ENCODE data around the gene RBM15. TPM values are rescaled to one million over a fixed set of nuclear protein-coding genes. Genes with fewer than 3 reads are reported as not detected.

RBM15 gene
- total RNA-seq, 4 donors from 2014 or later, result 39.3 to 69.7 (median 48.0) TPM

DNA sequence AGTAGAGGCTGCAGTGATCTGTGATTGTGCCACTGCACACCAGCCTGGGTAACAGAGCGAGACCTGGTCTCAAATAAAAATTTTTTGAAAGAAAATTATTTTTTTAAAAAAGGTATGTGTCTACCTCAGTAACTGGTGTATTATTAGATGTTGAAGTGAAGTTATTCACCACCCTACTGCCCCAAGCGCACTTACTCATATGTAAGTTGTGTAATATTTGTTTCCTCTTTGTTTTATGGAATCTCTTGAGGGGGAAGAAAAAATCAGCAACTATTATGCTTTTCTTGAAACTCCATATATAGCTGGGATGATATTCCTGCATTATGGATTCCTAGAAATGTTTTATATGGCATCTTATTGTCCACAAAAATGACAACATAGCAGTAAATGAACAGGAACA is 21.3 kb downstream of the RBM15 start:
- no peaks in the 10 kb centered on the region for H3K9me3 ChIP-seq
- no peak overlapping the region for H3K27ac ChIP-seq
- no peaks in the 10 kb centered on the region for H3K27me3 ChIP-seq
- intact Hi-C loops (cut with DNase I; ENCODE audit: low total_unique reads), result no loop called here
- WGBS, 2 donors (ENCODE audit: low coverage in 1 of 2), result 91 to 96% methylated on average over 2 of the region's 2 CpGs
- TF ChIP-seq, protein P1, sequence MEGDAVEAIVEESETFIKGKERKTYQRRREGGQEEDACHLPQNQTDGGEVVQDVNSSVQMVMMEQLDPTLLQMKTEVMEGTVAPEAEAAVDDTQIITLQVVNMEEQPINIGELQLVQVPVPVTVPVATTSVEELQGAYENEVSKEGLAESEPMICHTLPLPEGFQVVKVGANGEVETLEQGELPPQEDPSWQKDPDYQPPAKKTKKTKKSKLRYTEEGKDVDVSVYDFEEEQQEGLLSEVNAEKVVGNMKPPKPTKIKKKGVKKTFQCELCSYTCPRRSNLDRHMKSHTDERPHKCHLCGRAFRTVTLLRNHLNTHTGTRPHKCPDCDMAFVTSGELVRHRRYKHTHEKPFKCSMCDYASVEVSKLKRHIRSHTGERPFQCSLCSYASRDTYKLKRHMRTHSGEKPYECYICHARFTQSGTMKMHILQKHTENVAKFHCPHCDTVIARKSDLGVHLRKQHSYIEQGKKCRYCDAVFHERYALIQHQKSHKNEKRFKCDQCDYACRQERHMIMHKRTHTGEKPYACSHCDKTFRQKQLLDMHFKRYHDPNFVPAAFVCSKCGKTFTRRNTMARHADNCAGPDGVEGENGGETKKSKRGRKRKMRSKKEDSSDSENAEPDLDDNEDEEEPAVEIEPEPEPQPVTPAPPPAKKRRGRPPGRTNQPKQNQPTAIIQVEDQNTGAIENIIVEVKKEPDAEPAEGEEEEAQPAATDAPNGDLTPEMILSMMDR (IDR thresholded peaks at IDR 0.05), result no peak
- TF ChIP-seq POLR2AphosphoS5 (IDR thresholded peaks at IDR 0.05) (no peak), POLR2A (IDR thresholded peaks at IDR 0.05) (no peak), EP300 (IDR thresholded peaks at IDR 0.05; ENCODE audit: low read depth) (no peak)
- peaks cover 0 to 16% (median 6%) of the 10 kb centered on the region in 4 donors for H3K4me1 ChIP-seq
- in situ Hi-C loops (cut with MboI; ENCODE audit: low pct_ligation_motif_present in 1 of 4, low pct_unique_long_range_greater_than_20kb in 1 of 4, low sequenced_read_pairs in 3 of 4), result no loop called here
- no peak overlapping the region for H3K4me3 ChIP-seq
- DNase-seq, result no peak
- peaks cover 0 to 12% (median 3%) of the 10 kb centered on the region in 4 donors for H3K36me3 ChIP-seq

DNA sequence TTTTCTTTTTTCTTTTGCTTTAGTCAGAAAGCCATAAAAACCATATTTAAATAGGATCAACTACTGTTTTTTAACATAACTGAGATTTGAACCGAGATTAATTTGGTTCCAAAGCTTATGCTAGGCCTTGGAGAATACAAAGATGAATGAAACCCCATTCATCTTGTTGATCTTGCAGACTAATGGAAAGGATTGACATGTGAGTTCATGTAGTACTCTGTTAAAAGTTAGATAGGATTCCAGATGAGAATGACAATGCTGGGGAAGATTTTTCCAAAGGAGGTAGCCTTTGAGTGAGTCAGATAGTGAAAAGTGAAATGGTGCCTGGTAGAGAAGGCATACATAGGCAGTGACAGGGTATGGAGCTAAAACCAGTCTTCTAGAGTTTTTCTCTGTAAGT is 22.7 kb downstream of the RBM15 start:
- H3K27me3 ChIP-seq, result no peaks in the 10 kb centered on the region
- no peaks in the 10 kb centered on the region for H3K9me3 ChIP-seq
- H3K27ac ChIP-seq, result no peak overlapping the region
- in situ Hi-C loops (cut with MboI; ENCODE audit: low pct_ligation_motif_present in 1 of 4, low pct_unique_long_range_greater_than_20kb in 1 of 4, low sequenced_read_pairs in 3 of 4) (no loop called here), intact Hi-C loops (cut with DNase I; ENCODE audit: low total_unique reads) (no loop called here)
- H3K36me3 ChIP-seq, result peaks cover 0 to 20% (median 3%) of the 10 kb centered on the region in 4 donors
- DNase-seq, result no peak
- TF ChIP-seq POLR2A (IDR thresholded peaks at IDR 0.05) (no peak), EP300 (IDR thresholded peaks at IDR 0.05; ENCODE audit: low read depth) (no peak), POLR2AphosphoS5 (IDR thresholded peaks at IDR 0.05) (no peak)
- TF ChIP-seq, protein P1 (IDR thresholded peaks at IDR 0.05), result no peak
- WGBS, 2 donors (ENCODE audit: low coverage in 1 of 2), result 83 to 94% methylated on average over 1 of the region's 1 CpG
- H3K4me1 ChIP-seq, result peaks cover 0 to 5% (median 2%) of the 10 kb centered on the region in 4 donors
- no peak overlapping the region for H3K4me3 ChIP-seq

DNA sequence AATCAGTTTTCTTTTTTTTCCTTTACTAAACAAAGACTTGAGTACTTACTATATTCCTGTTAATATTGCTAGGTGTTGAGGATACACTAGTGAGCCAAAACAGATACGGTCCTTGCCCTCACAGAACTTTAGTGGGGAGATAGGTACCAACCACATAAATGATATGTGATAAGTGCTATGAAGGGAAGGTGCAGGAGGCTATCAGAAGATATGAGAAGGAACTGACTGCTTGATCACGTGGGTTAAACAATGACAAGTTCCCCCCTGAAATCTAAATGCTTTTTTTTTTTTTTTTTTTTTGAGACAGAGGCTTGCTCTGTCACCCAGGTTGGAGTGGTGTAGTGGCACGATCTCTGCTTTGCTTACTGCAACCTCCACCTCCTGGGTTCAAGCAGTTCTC is 25.0 kb downstream of the RBM15 start:
- TF ChIP-seq EP300 (IDR thresholded peaks at IDR 0.05; ENCODE audit: low read depth), result no peak
- TF ChIP-seq POLR2A (IDR thresholded peaks at IDR 0.05), result no peak
- TF ChIP-seq, protein P1 (IDR thresholded peaks at IDR 0.05), result no peak
- TF ChIP-seq POLR2AphosphoS5 (IDR thresholded peaks at IDR 0.05), result no peak
- H3K9me3 ChIP-seq, result no peaks in the 10 kb centered on the region
- in situ Hi-C loops (cut with MboI; ENCODE audit: low pct_ligation_motif_present in 1 of 4, low pct_unique_long_range_greater_than_20kb in 1 of 4, low sequenced_read_pairs in 3 of 4), result no loop called here
- no peak overlapping the region for H3K27ac ChIP-seq
- WGBS, 2 donors (ENCODE audit: low coverage in 1 of 2), result 88 to 95% methylated on average over 3 of the region's 3 CpGs
- H3K36me3 ChIP-seq, result peaks cover 0 to 20% (median 3%) of the 10 kb centered on the region in 4 donors
- no peaks in the 10 kb centered on the region for H3K27me3 ChIP-seq
- intact Hi-C loops (cut with DNase I; ENCODE audit: low total_unique reads), result no loop called here
- H3K4me3 ChIP-seq, result no peak overlapping the region
- H3K4me1 ChIP-seq, result no peaks in the 10 kb centered on the region
- DNase-seq, result no peak

DNA sequence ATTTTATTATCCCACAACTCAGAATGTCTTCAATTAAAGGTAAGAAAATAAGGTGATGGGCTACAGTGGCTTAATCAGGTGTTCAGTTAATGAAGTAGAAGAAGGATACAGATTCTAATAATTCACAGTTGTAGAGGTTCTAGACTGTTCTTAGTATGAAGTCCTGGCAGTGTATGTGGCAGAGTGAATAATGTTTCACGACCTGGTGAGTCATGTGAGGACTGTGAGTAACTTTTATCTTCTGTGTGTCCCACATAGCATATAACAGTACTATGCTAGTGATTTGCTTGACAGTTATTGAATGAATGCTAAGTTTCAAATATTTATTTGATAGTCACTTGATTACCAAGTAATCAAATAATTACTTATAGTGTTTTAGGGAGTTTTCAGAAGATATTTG is 31.6 kb downstream of the RBM15 start:
- in situ Hi-C loops (cut with MboI; ENCODE audit: low pct_ligation_motif_present in 1 of 4, low pct_unique_long_range_greater_than_20kb in 1 of 4, low sequenced_read_pairs in 3 of 4), result no loop called here
- H3K36me3 ChIP-seq, result peaks cover 0 to 29% (median 2%) of the 10 kb centered on the region in 4 donors

More for the DNA sequence above, 31.6 kb downstream of the RBM15 start:
- H3K4me1 ChIP-seq, result no peaks in the 10 kb centered on the region
- no peak for DNase-seq
- no peaks in the 10 kb centered on the region for H3K9me3 ChIP-seq
- TF ChIP-seq EP300 (IDR thresholded peaks at IDR 0.05; ENCODE audit: low read depth) (no peak), POLR2AphosphoS5 (IDR thresholded peaks at IDR 0.05) (no peak), POLR2A (IDR thresholded peaks at IDR 0.05) (no peak)
- TF ChIP-seq, protein P1 (IDR thresholded peaks at IDR 0.05), result no peak
- WGBS, 2 donors (ENCODE audit: low coverage in 1 of 2), result 20% methylated on average over 1 of the region's 1 CpG; no CpG with 5 or more reads in 1 of the 2 donors
- intact Hi-C loops (cut with DNase I; ENCODE audit: low total_unique reads), result no loop called here
- H3K27ac ChIP-seq, result no peak overlapping the region
- no peak overlapping the region for H3K4me3 ChIP-seq
- H3K27me3 ChIP-seq, result no peaks in the 10 kb centered on the region

Measured in transverse colon (tissue), 4 donors.